Esophagus muscularis mucosa (tissue), 3 donors: ENCODE measurements around the gene KRT71.

ENCODE experiments used
- POLR2A ChIP-seq: fragments of 450-650 bp; IDR thresholded peaks from one replicate; pipeline ENCODE4 v1.6.1; 2017; ENCODE audit warnings: antibody characterized with exemption, moderate library complexity, mild to moderate bottlenecking, low read depth
- POLR2AphosphoS5 ChIP-seq, 2 donors: sonication (generic); formaldehyde crosslinking; IDR thresholded peaks; one replicate each; pipeline ENCODE4 v1.6.1; 2017; ENCODE audit warnings: antibody characterized with exemption in 2 of 2
- TF ChIP-seq, protein P1 (sequence below), 3 experiments: fragments of 200-600 bp in 2 of 3; fragments of 450-650 bp in 1 of 3; sonication (generic) in 2 of 3; IDR thresholded peaks; one replicate each; pipeline ENCODE4 v1.5.1; 2017 to 2019; ENCODE audit warnings: antibody characterized with exemption in 3 of 3, mild to moderate bottlenecking in 2 of 3, moderate library complexity in 1 of 3

DNA sequence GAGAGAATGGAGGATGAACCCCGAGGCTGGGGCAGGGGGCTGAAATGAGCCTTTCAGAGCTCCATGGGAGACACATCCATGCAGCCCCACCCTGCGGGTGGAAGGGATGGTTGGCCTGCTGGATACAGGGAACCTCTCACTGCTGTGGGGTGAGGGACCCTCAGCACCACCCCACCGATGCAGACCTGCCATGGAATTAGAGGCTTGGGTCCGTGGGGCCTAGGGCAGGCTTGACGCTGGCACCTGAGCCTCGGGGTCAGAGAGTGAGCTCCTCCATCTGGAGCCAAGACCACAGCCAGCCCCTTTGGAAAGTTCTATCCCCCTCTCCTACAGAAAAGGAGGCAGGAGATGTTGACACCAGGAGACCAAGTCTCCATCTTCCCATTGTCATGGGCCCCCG lies 28.1 kb upstream of the KRT71 start:
- TF ChIP-seq, protein P1, sequence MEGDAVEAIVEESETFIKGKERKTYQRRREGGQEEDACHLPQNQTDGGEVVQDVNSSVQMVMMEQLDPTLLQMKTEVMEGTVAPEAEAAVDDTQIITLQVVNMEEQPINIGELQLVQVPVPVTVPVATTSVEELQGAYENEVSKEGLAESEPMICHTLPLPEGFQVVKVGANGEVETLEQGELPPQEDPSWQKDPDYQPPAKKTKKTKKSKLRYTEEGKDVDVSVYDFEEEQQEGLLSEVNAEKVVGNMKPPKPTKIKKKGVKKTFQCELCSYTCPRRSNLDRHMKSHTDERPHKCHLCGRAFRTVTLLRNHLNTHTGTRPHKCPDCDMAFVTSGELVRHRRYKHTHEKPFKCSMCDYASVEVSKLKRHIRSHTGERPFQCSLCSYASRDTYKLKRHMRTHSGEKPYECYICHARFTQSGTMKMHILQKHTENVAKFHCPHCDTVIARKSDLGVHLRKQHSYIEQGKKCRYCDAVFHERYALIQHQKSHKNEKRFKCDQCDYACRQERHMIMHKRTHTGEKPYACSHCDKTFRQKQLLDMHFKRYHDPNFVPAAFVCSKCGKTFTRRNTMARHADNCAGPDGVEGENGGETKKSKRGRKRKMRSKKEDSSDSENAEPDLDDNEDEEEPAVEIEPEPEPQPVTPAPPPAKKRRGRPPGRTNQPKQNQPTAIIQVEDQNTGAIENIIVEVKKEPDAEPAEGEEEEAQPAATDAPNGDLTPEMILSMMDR (IDR thresholded peaks at IDR 0.05): no peak
- no peak for TF ChIP-seq POLR2A
- TF ChIP-seq POLR2AphosphoS5 (IDR thresholded peaks at IDR 0.05): no peak
